HG02642 (cell line): ENCODE measurements around the gene XRN1.

ENCODE experiments used
- ATAC-seq: cut with Tn5 transposase; IDR thresholded peaks from one replicate; pipeline ENCODE4 v1.9.1; 2021; ENCODE audit warnings: mild to moderate bottlenecking; ENCODE audit not compliant: unreplicated experiment, poor library complexity

Gene XRN1

DNA sequence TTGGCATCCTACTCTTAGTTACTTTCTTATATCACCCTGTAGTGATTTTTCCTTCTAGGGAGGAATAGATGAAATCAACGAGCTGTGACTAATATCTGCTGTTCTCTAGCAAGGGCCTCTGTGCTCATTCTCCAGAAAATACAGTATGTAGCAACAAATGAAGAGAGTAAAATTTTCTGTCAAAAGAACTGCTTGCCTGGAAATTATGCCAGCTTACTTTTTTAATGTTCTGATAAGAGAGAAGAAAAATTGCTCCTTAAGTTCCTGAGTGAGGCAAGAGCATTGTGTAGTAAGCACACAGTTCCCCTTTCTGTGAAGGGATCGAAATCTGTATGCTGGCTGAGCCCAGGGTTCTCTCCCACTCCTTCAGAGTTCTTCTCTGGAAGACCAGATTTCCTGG, 171.1 kb downstream of the XRN1 start:
- no peak for ATAC-seq

DNA sequence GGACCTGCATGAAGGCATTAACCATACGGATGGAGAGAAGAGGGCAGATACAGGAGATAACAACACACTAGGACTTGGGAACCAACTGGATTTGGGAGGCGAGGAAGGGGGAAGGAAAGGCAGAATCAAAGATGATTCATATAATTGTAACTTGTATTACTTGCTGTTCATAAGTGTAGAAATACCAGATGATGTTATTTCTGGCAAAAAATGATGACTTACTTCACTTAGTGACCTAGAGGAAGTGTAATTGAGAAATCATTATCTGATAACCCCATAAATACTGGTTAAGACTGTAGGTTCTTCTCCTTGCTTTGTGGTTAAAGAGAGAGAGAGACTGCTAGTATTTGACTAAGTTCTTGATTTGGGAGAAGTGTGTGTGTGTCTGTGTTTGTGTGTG, 172.0 kb downstream of the XRN1 start:
- no peak for ATAC-seq

DNA sequence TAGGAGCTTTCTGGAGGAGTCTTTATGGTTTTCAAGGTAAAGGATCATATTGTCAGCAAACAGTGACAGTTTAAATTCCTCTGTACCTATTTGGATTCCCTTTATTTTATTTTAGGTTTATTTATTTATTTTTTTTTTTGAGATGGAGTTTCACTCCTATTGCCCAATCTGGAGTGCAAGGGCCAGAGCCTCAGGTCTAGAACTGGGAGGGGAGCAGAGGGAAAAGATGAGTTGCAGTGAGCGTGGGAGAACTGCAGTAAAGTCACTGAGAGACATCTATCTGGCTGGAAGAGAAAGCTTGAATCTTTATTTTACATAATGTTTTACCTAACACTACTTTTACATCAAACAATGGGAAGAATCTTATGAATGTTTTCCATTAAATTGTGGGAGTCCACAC, 172.9 kb downstream of the XRN1 start:
- ATAC-seq, result no peak

DNA sequence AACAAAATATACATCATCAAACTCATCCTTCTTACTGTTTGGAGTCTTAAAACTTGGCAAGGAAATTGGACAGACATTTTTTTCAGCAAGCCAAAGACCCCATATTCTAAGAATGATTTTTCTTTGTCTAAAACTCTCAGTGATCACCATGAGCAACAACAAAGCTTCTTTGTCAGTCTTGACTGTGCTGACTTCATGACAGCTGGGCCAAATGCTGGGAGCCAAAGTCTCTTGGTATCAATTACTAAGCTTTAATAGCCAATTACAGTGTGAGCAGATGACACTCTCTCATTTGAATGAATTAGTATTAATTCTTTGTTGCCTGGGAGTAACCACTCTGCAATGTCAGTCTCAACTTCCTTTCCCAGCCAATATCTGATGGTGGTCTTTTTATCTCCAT, 174.3 kb downstream of the XRN1 start:
- ATAC-seq, result no peak

DNA sequence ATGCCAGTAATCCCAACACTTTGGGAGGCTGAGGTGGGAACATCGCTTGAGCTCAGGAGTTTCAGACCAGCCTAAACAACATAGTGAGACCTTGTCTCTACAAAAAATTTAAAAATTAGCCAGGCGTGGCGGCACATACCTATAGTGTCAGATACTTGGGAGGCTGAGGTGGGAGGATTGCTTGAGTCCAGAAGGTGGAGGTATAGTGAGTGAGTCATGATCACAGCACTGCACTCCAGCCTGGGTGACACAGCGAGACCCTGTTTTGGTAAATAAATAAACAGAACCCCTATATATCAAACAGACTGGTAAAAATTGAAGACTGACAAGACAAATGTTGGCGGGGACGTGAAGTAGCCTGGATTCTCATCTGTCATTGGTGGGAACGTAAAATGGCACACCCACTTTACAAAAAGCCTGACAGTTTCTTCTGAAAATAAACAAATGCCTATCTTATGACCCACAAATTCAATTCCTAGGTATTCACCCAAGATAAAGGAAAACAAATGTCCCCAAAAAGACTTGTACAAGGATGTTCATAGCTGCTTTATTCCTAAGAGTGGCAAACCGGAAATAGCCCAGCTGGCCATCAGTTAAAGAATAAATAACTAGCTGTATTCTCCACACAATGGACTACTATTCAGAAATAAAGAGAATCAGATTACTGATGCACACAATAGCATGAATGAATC, 175.5 kb downstream of the XRN1 start:
- ATAC-seq, result no peak

DNA sequence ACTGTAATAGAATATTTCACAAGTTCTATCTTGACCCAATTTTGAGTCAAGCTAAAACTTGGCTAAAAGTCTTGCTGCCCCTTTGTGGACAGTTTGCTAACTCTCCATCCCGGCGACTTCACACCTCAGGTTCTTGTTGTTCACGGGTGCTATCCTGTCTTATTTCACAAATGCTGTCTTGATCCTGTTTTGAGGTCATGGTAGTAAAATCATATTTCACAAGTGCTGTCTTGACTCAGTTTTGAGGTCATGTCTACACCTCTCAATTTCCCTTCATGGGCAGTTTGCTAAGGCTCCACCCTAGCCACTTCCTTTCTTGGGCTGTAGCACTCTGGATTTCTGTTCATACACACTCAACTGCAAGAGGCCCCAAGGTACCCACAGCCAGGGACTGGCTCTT, 177.4 kb downstream of the XRN1 start:
- no peak for ATAC-seq

DNA sequence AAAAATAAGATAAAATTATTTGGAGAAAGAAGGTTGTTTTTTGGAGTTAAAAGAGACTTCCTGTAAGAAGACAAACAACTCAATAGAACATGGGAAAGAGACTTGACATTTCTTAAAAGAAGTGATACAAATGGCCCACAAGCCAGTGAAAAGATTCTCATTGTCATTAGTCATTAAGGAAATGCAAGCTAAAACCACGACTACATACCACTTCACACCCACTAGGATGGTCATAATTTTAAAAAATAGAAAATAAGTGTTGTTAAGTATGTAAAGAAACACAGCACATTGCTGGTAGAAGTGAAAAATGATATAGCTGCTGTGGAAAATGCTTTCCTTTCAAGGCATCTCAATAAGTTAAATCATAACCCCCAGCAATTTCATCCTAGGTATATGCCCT, 178.1 kb downstream of the XRN1 start:
- ATAC-seq, result no peak

DNA sequence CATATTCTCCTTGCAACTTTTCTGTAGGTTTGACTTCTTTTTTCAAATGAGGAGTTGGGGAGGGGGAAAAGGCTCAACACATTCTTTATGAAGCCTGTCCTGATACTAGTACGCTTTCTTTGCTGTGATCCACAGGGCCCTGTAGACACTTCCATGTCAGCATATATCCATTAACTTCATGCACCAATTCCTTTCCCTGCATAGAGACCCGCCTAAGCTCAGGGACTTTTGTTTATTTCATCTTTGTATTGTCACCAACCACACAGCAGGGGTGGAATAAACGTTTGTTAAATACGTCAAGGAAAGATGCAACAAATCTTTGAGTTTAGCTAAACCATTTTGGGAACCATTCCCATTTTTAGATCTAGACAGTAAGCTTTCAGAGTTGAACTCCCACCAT, 179.4 kb downstream of the XRN1 start:
- no peak for ATAC-seq

DNA sequence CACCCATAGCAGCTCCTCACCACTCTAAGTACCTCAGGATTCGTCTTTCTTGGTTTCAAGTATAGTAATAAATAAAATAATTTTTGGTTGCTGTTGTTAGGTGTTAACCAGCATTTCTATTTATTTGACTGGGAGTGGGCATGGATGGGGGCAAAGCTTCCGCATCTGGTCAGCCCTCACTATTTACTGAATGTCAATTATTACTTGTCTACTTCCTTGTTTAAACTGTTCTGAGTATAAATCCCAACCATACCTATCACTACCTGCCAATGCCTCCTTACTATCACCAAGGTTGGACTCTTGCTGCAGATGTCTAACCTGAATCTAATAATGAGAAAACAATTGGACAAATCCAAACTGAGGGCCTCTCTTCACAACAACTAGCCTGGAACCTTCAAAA, 180.6 kb downstream of the XRN1 start:
- no peak for ATAC-seq

DNA sequence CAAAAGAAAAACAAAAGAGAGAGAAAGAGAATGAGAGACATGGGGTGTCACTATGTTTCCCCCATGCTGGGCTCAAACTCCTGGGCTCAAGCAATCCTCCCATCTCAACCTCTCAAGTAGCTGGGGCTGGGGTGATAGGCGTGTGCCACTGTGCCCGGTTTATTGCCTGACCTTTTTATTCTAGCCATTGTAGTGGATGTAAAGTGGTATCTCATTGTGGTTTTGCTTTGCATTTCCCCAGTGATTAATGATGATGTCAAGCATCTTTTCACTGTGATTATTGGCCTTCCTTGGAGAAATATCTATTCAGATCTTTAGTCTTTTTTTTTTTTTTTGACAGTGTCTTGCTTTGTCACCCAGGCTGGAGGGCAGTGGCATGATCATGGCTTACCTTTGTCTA, 184.7 kb downstream of the XRN1 start:
- ATAC-seq, result no peak

DNA sequence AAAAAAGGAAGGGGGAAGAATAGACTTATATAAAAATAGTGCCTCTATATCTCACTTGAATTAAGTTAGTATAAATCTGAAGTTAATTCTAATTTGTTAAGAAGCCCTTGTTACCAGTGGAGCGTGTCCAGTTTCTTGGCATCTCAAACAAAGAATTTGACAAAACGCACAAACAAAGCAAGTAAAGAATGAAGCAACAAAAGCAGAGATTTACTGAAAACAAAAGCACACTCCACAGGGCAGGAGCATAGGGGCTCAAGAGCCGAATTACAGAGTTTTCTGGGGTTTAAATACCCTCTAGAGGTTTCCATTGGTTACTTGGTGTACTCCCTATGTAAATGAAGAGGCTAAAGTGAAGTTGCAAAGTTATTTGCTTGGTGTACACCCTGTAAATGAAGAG, 188.5 kb downstream of the XRN1 start:
- ATAC-seq, result no peak

DNA sequence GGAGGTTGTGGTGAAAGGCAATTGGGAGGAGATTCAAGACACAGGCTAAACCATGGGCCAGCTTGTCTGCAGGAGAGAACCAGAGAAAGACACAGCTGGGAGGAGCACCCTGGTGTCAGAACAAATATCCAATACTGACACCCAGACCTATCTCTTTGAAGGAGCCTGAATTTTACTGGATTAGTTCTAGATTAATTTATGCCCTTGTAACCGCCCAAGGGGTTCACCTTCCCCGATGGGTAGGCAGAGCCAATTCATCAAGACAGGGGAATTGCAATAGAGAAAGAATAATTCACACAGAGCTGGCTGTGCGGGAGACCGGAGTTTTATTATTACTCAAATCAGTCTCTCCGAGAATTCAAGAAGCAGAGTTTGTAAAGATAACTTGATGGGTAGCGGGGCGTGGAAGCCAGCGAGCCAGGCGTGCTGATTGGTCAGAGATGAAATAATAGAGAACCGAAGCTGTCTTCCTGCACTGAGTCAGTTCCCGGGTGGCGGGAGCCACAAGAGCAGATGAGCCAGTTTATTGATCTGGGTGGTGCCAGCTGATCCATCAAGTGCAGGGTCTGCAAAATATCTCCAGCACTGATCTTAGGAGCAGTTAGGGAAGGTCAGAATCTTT, 191.0 kb downstream of the XRN1 start:
- no peak for ATAC-seq
